OCI-LY3 (cell line): ENCODE measurements around the gene GSK3B.

Source experiments
- H2AFZ ChIP-seq: fragments of 200-600, 300-600 bp; shearing (Covaris generic); 2 replicates; pipeline ENCODE4 v1.6.0; 2014; ENCODE audit warnings: antibody characterized with exemption, low read depth, low read length
- H3K27ac ChIP-seq: fragments of 200-600, 300-600 bp; sonication (generic); 2 replicates; pipeline ENCODE4 v1.5.1; 2014; ENCODE audit warnings: mild to moderate bottlenecking, low read length, moderate library complexity, mixed read lengths
- H3K27me3 ChIP-seq: fragments of 200-600, 300-600 bp; sonication (generic); 2 replicates; pipeline ENCODE4 v1.6.1; 2014; ENCODE audit warnings: low read depth, low read length, mixed read lengths
- H3K36me3 ChIP-seq: fragments of 200-600, 300-600 bp; sonication (generic); replicated peaks from 2 replicates; pipeline ENCODE3; 2014; ENCODE audit warnings: low read depth, low read length, mixed read lengths
- H3K4me1 ChIP-seq: fragments of 300-600, 200-600 bp; sonication (generic); 2 replicates; pipeline ENCODE4 v1.6.1; 2014; ENCODE audit warnings: low read length, mixed read lengths
- H3K4me2 ChIP-seq: fragments of 200-600, 300-600 bp; sonication (generic); 2 replicates; pipeline ENCODE4 v1.6.1; 2014; ENCODE audit warnings: low read length, mixed read lengths
- H3K4me3 ChIP-seq: fragments of 300-600, 200-600 bp; sonication (generic); 2 replicates; pipeline ENCODE4 v1.5.1; 2014; ENCODE audit warnings: antibody characterized with exemption, mild to moderate bottlenecking, low read length, moderate library complexity
- H3K79me2 ChIP-seq: fragments of 300-600, 200-600 bp; shearing (Covaris generic); 2 replicates; pipeline ENCODE4 v1.6.1; 2014; ENCODE audit warnings: mild to moderate bottlenecking, low read length, mixed read lengths
- H3K9ac ChIP-seq: fragments of 300-600, 200-600 bp; shearing (Covaris generic); 2 replicates; pipeline ENCODE4 v1.6.0; 2014; ENCODE audit warnings: mild to moderate bottlenecking, low read length, moderate library complexity
- H3K9me3 ChIP-seq: fragments of 200-600, 300-600 bp; shearing (Covaris generic); 2 replicates; pipeline ENCODE4 v1.6.1; 2014; ENCODE audit warnings: low read length, mixed read lengths; ENCODE audit not compliant: insufficient read depth
- H4K20me1 ChIP-seq: fragments of 200-600, 300-600 bp; sonication (generic); 2 replicates; pipeline ENCODE4 v1.6.1; 2016; ENCODE audit warnings: low read length, mixed read lengths; ENCODE audit not compliant: insufficient read depth
- CTCF ChIP-seq: fragments of 200-600, 300-600 bp; sonication (generic); IDR thresholded peaks from 2 replicates; pipeline ENCODE4 v1.5.1; 2014; ENCODE audit warnings: antibody characterized with exemption, low read length, low read depth
- EZH2phosphoT487 ChIP-seq: fragments of 200-600 bp; shearing (Covaris generic); IDR thresholded peaks from 2 replicates; pipeline ENCODE4 v1.6.1; 2018; ENCODE audit warnings: antibody characterized with exemption, mixed run types, low read depth

The GSK3B gene

GRCh38 chr3:120098710-120099109 is 4.5 kb upstream of the GSK3B start:
- no peak overlapping the region for H3K9ac ChIP-seq
- H3K4me1 ChIP-seq: peaks cover 22% of the 10 kb centered on the region
- H3K9me3 ChIP-seq: no peaks in the 10 kb centered on the region
- H3K27me3 ChIP-seq: no peaks in the 10 kb centered on the region
- H3K27ac ChIP-seq: no peak overlapping the region
- TF ChIP-seq EZH2phosphoT487 (no peak), CTCF (no peak)
- peaks cover 4% of the 10 kb centered on the region for H3K36me3 ChIP-seq
- H4K20me1 ChIP-seq: no peaks in the 10 kb centered on the region
- H2AFZ ChIP-seq: no peak overlapping the region
- H3K4me2 ChIP-seq: no peak overlapping the region
- H3K79me2 ChIP-seq: peaks cover 18% of the 10 kb centered on the region
- H3K4me3 ChIP-seq: no peak overlapping the region

- peaks cover 7% of the 10 kb centered on the region for H3K4me1 ChIP-seq
- H3K9ac ChIP-seq: peak overlapping the region; percentile 98
- peak overlapping the region; percentile 97 for H3K27ac ChIP-seq
- peak overlapping the region; percentile 97 for H3K4me2 ChIP-seq
- peaks cover 22% of the 10 kb centered on the region for H4K20me1 ChIP-seq
- peak overlapping the region; percentile 87 for H3K4me3 ChIP-seq
- peak overlapping the region; percentile 70 for H2AFZ ChIP-seq
- peaks cover 4% of the 10 kb centered on the region for H3K36me3 ChIP-seq
- TF ChIP-seq CTCF: no peak
- no peak for TF ChIP-seq EZH2phosphoT487
- H3K27me3 ChIP-seq: no peaks in the 10 kb centered on the region
- H3K9me3 ChIP-seq: no peaks in the 10 kb centered on the region
- H3K79me2 ChIP-seq: peaks cover 45% of the 10 kb centered on the region
These were observed 1.8 kb upstream of the GSK3B start for GRCh38 chr3:120095979-120096426.

GRCh38 chr3:120095226-120095978 is 1.2 kb upstream of the GSK3B start:
- Histone ChIP-seq H3K9ac (peak overlapping the region; percentile 98), H3K79me2 (peaks cover 51% of the 10 kb centered on the region), H3K4me2 (peak overlapping the region; percentile 97), H3K36me3 (peaks cover 4% of the 10 kb centered on the region), H3K9me3 (no peaks in the 10 kb centered on the region), H3K4me3 (peak overlapping the region; percentile 87), H3K27me3 (no peaks in the 10 kb centered on the region), H3K4me1 (peaks cover 13% of the 10 kb centered on the region), H4K20me1 (peaks cover 28% of the 10 kb centered on the region), H2AFZ (peak overlapping the region; percentile 70), H3K27ac (peak overlapping the region; percentile 97)
- TF ChIP-seq CTCF: no peak
- no peak for TF ChIP-seq EZH2phosphoT487

- Histone ChIP-seq H3K36me3 (peaks cover 4% of the 10 kb centered on the region), H3K4me2 (peak overlapping the region; percentile 97), H3K27ac (peak overlapping the region; percentile 97), H3K79me2 (peaks cover 57% of the 10 kb centered on the region), H3K4me1 (peaks cover 17% of the 10 kb centered on the region), H3K27me3 (no peaks in the 10 kb centered on the region), H3K9ac (peak overlapping the region; percentile 98), H2AFZ (no peak overlapping the region), H3K9me3 (no peaks in the 10 kb centered on the region), H3K4me3 (peak overlapping the region; percentile 87), H4K20me1 (peaks cover 32% of the 10 kb centered on the region)
- TF ChIP-seq CTCF (no peak), EZH2phosphoT487 (no peak)
These were observed 554 bp upstream of the GSK3B start for GRCh38 chr3:120094776-120095225.
